K562 (cell line): Measurements from ENCODE around the gene EQTN. TPM values are rescaled to one million over a fixed set of nuclear protein-coding genes. Genes with fewer than 3 reads are reported as not detected.

Source experiments
- ATAC-seq: fragments of 200-7000 bp; cut with Tn5 transposase; 3 replicates; pipeline ENCODE4 v1.9.1; 2020; ENCODE audit warnings: moderate library complexity
- BruUV-seq: library from RNA; stranded (reverse); fragments of 400-500 nt; replicated peaks from 2 replicates; lab custom pipeline; 2021; lab: Mats Ljungman, UMichigan
- CTCF ChIA-PET: fragments of 300-600 bp; formaldehyde crosslinking; extraction: SDS; loops from one replicate; lab custom pipeline; 2021; ENCODE audit warnings: low intra/inter-chr PET ratio; lab: Yijun Ruan, JAX
- POLR2A ChIA-PET: fragments of 300-600, 350-650 bp; sonication (Branson Sonifier 250); formaldehyde crosslinking; extraction: SDS; loops from one replicate; lab custom pipeline; 2021; ENCODE audit warnings: antibody characterized with exemption, inconsistent platforms; lab: Yijun Ruan, JAX
- DNase-seq, 4 experiments: peaks; one replicate each; pipeline versions ENCODE4 v3.0.0 to v3.0.0-alpha.2; 2011 to 2018; ENCODE audit warnings: low spot score in 3 of 4, mixed read lengths in 3 of 4; ENCODE audit errors: extremely low read depth in 1 of 4
- FAIRE-seq: peaks from 2 replicates; lab custom pipeline; 2011; peaks lifted over from hg19 to GRCh38; lab: Jason Lieb, UNC
- H2AFZ ChIP-seq: 2 replicates; pipeline ENCODE4 v1.6.0; 2011; ENCODE audit warnings: low read depth, low read length, control low read depth, inconsistent platforms
- H3K27ac ChIP-seq: fragments of 200-600 bp; 3 replicates; pipeline ENCODE4 v1.8.0; 2011; ENCODE audit warnings: low read depth, mild to moderate bottlenecking, control low read depth, inconsistent platforms, low read length, moderate library complexity, mixed read lengths; ENCODE audit errors: extremely low read depth
- H3K27me3 ChIP-seq, 2 experiments: fragments of 300-600 bp in 1 of 2; 2 replicates in 1 of 2; 3 replicates in 1 of 2; pipeline versions ENCODE4 v1.6.0 to v1.8.0; 2011; ENCODE audit warnings: inconsistent platforms in 2 of 2, low read length in 2 of 2, mild to moderate bottlenecking in 1 of 2, mixed read lengths in 1 of 2, moderate library complexity in 1 of 2; ENCODE audit not compliant: control insufficient read depth in 2 of 2, insufficient read depth in 2 of 2
- H3K36me3 ChIP-seq: fragments of 300-600 bp; 3 replicates; pipeline ENCODE4 v1.8.0; 2011; ENCODE audit warnings: mild to moderate bottlenecking, low read length, inconsistent platforms; ENCODE audit not compliant: control insufficient read depth, insufficient read depth
- H3K4me1 ChIP-seq, 2 experiments: fragments of 200-600 bp in 1 of 2; replicated peaks in 1 of 2; 2 replicates in 1 of 2; 3 replicates in 1 of 2; pipeline versions ENCODE4 v1.5.1 to v1.8.0; 2011; ENCODE audit warnings: inconsistent platforms in 2 of 2, low read length in 2 of 2, mild to moderate bottlenecking in 1 of 2, mixed read lengths in 1 of 2, moderate library complexity in 1 of 2; ENCODE audit not compliant: control insufficient read depth in 2 of 2, insufficient read depth in 2 of 2
- H3K4me2 ChIP-seq: 2 replicates; pipeline ENCODE4 v1.6.1; 2011; ENCODE audit warnings: low read length, control low read depth, inconsistent platforms, mixed read lengths; ENCODE audit not compliant: insufficient read depth
- H3K4me3 ChIP-seq: fragments of 200-600 bp; sonication (generic), shearing (Covaris generic); 2 replicates; pipeline ENCODE4 v1.5.1; 2016; ENCODE audit warnings: control low read depth, inconsistent platforms
- H3K79me2 ChIP-seq: fragments of 200-600 bp; 3 replicates; pipeline ENCODE4 v1.8.0; 2011; ENCODE audit warnings: low read length, inconsistent platforms; ENCODE audit not compliant: control insufficient read depth, insufficient read depth
- H3K9ac ChIP-seq, 2 experiments: 2 replicates each; pipeline versions ENCODE4 v1.6.0 to v1.6.1; 2011; ENCODE audit warnings: low read depth in 2 of 2, low read length in 2 of 2, control low read depth in 1 of 2, inconsistent platforms in 1 of 2, mild to moderate bottlenecking in 1 of 2, mixed read lengths in 1 of 2; ENCODE audit not compliant: insufficient read depth in 1 of 2
- H3K9me1 ChIP-seq: one replicate; pipeline ENCODE4 v1.6.0; 2011; ENCODE audit warnings: inconsistent platforms, mild to moderate bottlenecking, low read length, moderate library complexity; ENCODE audit not compliant: control insufficient read depth, insufficient read depth
- H3K9me3 ChIP-seq: replicated peaks from 2 replicates; pipeline ENCODE4 v1.5.1; 2011; ENCODE audit warnings: low read depth, low read length, inconsistent platforms; ENCODE audit not compliant: control insufficient read depth, insufficient read depth
- H4K20me1 ChIP-seq: replicated peaks from 2 replicates; pipeline ENCODE4 v1.6.1; 2011; ENCODE audit warnings: low read length, inconsistent platforms, mixed read lengths; ENCODE audit not compliant: control insufficient read depth, insufficient read depth
- BCL6 ChIP-seq: fragments of 250-450 bp; sonication (Bioruptor Pico); IDR thresholded peaks from 2 replicates; pipeline ENCODE4 v1.4.0; 2020
- CHD4 ChIP-seq: fragments of 200-600 bp; sonication (generic); IDR thresholded peaks from 3 replicates; pipeline ENCODE4 v1.6.1; 2012; ENCODE audit warnings: low read depth, mild to moderate bottlenecking, mixed read lengths, low read length, inconsistent platforms; ENCODE audit not compliant: insufficient read depth, insufficient replicate concordance, poor library complexity, severe bottlenecking
- ETV5 ChIP-seq: sonication (generic); formaldehyde crosslinking; IDR thresholded peaks from 2 replicates; pipeline ENCODE4 v1.4.0; 2020; ENCODE audit warnings: low read depth, mild to moderate bottlenecking, missing genetic modification reagents
- HOXB6 ChIP-seq: fragments of 250-450 bp; sonication (Bioruptor Pico); IDR thresholded peaks from 2 replicates; pipeline ENCODE4 v1.5.1; 2022; ENCODE audit warnings: mild to moderate bottlenecking, borderline replicate concordance
- KLF16 ChIP-seq: IDR thresholded peaks from 2 replicates; pipeline ENCODE4 v1.6.1; 2016; ENCODE audit warnings: antibody characterized with exemption
- PTTG1 ChIP-seq: fragments of 450-650 bp; IDR thresholded peaks from 2 replicates; pipeline ENCODE4 v1.6.1; 2016; ENCODE audit warnings: low read depth, mild to moderate bottlenecking, missing genetic modification characterization, missing compliant biosample characterization
- TCF3 ChIP-seq: sonication (generic); formaldehyde crosslinking; IDR thresholded peaks from 2 replicates; pipeline ENCODE4 v1.4.0; 2020; ENCODE audit warnings: mild to moderate bottlenecking, missing genetic modification reagents
- WGBS: fragments of 100-300 bp; shearing (Covaris generic); methylation state at CpG from one replicate; pipeline ENCODE4 v1.1.6; 2016; ENCODE audit warnings: low coverage, mixed read lengths; ENCODE audit not compliant: insufficient coverage; ENCODE audit errors: missing lambda C conversion rate; 5-methylcytosine and 5-hydroxymethylcytosine counted together
- in situ Hi-C: fragments of 300-500 bp; cut with MboI; formaldehyde crosslinking; loops from 4 replicates; pipeline ENCODE4 v1.15.0; 2018; ENCODE audit warnings: inconsistent platforms, mixed read lengths
- intact Hi-C: fragments of 100-400 bp; cut with micrococcal nuclease; formaldehyde crosslinking; loops from 2 replicates; pipeline ENCODE4 v1.14.2; 2022
- polyA plus RNA-seq, 8 experiments: library from polyadenylated mRNA; depleted of rRNA in 4 of 8; stranded (reverse) in 5 of 8; unstranded in 3 of 8; fragments of >200 nt; fragmentation: Nextera tagmentation in 2 of 8; fragmentation: Illumina TruSeq in 1 of 8; extraction: Ambion mirVana in 2 of 8; extraction: Trizol in 1 of 8; gene quantifications; 2 replicates each; pipeline versions ENCODE4 v1.2.1 to v1.2.3, GENCODE V29; 2011 to 2014; ENCODE audit warnings: inconsistent platforms in 1 of 8, missing spikeins in 1 of 8
- total RNA-seq, 7 experiments: library from RNA; depleted of rRNA in 6 of 7; stranded (reverse); fragments of >200 nt in 6 of 7; fragmentation: Illumina TruSeq in 2 of 7; extraction: Trizol in 2 of 7; gene quantifications; 2 replicates each; pipeline versions ENCODE4 v1.2.1 to v1.2.3, GENCODE V29; 2011 to 2021; ENCODE audit warnings: low replicate concordance in 1 of 7
- TF ChIP-seq, protein P1 (sequence below): fragments of 450-650 bp; IDR thresholded peaks from 2 replicates; pipeline ENCODE4 v1.6.1; 2016; ENCODE audit warnings: mild to moderate bottlenecking, moderate library complexity
- TF ChIP-seq, protein P2 (sequence below): sonication (generic); formaldehyde crosslinking; IDR thresholded peaks from 2 replicates; pipeline ENCODE4 v1.8.1; 2023; ENCODE audit warnings: mild to moderate bottlenecking, missing genetic modification reagents

The EQTN gene
- total and polyA plus RNA-seq, 9 of the 15 experiments (the other 6 are each of a cell fraction or from before 2014, with no cell fraction given): 0.15 to 0.33 (median 0.18) TPM; not detected in 4

DNA sequence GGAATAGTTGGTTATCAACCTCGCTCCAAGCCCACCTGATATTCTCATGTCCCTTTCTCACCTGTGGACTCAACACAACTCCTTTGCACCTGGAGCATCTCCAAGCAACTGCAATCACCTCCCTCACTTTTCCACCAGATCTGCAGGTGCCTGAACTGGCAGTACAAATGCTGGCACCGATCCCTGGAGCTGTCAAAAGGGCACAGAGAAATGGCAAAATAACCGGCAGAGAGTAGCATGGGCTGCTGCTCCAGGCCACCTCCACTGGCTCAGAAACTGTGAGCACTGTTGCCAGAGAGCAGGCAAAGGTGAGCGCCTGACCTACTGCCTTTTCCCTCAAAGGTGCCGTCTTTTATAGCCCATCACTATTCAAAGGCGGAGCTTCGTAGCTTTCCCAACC is 14.7 kb downstream of the EQTN start:
- Histone ChIP-seq H3K27me3 (no peaks in the 10 kb centered on the region), H3K79me2 (no peaks in the 10 kb centered on the region), H3K4me1 (peaks cover 0 to 4% of the 10 kb centered on the region in 2 experiments; a peak in 2 of 5 replicates), H3K9me3 (no peaks in the 10 kb centered on the region), H3K36me3 (no peaks in the 10 kb centered on the region), H3K4me2 (no peak overlapping the region), H4K20me1 (no peaks in the 10 kb centered on the region), H3K4me3 (no peak overlapping the region), H2AFZ (no peak overlapping the region), H3K9ac (no peak overlapping the region), H3K27ac (no peak overlapping the region), H3K9me1 (no peaks in the 10 kb centered on the region)
- in situ Hi-C loops (no loop called here), intact Hi-C loops (no loop called here)
- no TSS peak for BruUV-seq
- ATAC-seq (no peak), DNase-seq (no peak), FAIRE-seq (no peak)
- ChIA-PET CTCF (no interaction called here), POLR2A (no interaction called here)
- 7% methylated on average over 5 of the region's 7 CpGs for WGBS
- TF ChIP-seq, protein P1, sequence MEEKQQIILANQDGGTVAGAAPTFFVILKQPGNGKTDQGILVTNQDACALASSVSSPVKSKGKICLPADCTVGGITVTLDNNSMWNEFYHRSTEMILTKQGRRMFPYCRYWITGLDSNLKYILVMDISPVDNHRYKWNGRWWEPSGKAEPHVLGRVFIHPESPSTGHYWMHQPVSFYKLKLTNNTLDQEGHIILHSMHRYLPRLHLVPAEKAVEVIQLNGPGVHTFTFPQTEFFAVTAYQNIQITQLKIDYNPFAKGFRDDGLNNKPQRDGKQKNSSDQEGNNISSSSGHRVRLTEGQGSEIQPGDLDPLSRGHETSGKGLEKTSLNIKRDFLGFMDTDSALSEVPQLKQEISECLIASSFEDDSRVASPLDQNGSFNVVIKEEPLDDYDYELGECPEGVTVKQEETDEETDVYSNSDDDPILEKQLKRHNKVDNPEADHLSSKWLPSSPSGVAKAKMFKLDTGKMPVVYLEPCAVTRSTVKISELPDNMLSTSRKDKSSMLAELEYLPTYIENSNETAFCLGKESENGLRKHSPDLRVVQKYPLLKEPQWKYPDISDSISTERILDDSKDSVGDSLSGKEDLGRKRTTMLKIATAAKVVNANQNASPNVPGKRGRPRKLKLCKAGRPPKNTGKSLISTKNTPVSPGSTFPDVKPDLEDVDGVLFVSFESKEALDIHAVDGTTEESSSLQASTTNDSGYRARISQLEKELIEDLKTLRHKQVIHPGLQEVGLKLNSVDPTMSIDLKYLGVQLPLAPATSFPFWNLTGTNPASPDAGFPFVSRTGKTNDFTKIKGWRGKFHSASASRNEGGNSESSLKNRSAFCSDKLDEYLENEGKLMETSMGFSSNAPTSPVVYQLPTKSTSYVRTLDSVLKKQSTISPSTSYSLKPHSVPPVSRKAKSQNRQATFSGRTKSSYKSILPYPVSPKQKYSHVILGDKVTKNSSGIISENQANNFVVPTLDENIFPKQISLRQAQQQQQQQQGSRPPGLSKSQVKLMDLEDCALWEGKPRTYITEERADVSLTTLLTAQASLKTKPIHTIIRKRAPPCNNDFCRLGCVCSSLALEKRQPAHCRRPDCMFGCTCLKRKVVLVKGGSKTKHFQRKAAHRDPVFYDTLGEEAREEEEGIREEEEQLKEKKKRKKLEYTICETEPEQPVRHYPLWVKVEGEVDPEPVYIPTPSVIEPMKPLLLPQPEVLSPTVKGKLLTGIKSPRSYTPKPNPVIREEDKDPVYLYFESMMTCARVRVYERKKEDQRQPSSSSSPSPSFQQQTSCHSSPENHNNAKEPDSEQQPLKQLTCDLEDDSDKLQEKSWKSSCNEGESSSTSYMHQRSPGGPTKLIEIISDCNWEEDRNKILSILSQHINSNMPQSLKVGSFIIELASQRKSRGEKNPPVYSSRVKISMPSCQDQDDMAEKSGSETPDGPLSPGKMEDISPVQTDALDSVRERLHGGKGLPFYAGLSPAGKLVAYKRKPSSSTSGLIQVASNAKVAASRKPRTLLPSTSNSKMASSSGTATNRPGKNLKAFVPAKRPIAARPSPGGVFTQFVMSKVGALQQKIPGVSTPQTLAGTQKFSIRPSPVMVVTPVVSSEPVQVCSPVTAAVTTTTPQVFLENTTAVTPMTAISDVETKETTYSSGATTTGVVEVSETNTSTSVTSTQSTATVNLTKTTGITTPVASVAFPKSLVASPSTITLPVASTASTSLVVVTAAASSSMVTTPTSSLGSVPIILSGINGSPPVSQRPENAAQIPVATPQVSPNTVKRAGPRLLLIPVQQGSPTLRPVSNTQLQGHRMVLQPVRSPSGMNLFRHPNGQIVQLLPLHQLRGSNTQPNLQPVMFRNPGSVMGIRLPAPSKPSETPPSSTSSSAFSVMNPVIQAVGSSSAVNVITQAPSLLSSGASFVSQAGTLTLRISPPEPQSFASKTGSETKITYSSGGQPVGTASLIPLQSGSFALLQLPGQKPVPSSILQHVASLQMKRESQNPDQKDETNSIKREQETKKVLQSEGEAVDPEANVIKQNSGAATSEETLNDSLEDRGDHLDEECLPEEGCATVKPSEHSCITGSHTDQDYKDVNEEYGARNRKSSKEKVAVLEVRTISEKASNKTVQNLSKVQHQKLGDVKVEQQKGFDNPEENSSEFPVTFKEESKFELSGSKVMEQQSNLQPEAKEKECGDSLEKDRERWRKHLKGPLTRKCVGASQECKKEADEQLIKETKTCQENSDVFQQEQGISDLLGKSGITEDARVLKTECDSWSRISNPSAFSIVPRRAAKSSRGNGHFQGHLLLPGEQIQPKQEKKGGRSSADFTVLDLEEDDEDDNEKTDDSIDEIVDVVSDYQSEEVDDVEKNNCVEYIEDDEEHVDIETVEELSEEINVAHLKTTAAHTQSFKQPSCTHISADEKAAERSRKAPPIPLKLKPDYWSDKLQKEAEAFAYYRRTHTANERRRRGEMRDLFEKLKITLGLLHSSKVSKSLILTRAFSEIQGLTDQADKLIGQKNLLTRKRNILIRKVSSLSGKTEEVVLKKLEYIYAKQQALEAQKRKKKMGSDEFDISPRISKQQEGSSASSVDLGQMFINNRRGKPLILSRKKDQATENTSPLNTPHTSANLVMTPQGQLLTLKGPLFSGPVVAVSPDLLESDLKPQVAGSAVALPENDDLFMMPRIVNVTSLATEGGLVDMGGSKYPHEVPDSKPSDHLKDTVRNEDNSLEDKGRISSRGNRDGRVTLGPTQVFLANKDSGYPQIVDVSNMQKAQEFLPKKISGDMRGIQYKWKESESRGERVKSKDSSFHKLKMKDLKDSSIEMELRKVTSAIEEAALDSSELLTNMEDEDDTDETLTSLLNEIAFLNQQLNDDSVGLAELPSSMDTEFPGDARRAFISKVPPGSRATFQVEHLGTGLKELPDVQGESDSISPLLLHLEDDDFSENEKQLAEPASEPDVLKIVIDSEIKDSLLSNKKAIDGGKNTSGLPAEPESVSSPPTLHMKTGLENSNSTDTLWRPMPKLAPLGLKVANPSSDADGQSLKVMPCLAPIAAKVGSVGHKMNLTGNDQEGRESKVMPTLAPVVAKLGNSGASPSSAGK: no peak
- TF ChIP-seq KLF16: no peak
- TF ChIP-seq PTTG1: no peak
- TF ChIP-seq, protein P2, sequence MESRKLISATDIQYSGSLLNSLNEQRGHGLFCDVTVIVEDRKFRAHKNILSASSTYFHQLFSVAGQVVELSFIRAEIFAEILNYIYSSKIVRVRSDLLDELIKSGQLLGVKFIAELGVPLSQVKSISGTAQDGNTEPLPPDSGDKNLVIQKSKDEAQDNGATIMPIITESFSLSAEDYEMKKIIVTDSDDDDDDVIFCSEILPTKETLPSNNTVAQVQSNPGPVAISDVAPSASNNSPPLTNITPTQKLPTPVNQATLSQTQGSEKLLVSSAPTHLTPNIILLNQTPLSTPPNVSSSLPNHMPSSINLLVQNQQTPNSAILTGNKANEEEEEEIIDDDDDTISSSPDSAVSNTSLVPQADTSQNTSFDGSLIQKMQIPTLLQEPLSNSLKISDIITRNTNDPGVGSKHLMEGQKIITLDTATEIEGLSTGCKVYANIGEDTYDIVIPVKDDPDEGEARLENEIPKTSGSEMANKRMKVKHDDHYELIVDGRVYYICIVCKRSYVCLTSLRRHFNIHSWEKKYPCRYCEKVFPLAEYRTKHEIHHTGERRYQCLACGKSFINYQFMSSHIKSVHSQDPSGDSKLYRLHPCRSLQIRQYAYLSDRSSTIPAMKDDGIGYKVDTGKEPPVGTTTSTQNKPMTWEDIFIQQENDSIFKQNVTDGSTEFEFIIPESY (CRISPR knock-in tag): no peak
- no peak for TF ChIP-seq ETV5 (CRISPR knock-in tag)
- no peak for TF ChIP-seq BCL6 (CRISPR knock-in tag)
- TF ChIP-seq CHD4: no peak
- no peak for TF ChIP-seq TCF3
- no peak for TF ChIP-seq HOXB6 (CRISPR knock-in tag)
